Activated naive CD4-positive, alpha-beta T cell treated with anti-CD3 and anti-CD28 coated beads, Interleukin-2, amount 50 U/mL, for 16 hours (primary cell): ENCODE results near the gene ACSM6.

Experiments
- DNase-seq: peaks from one replicate; pipeline ENCODE4 v3.0.0-alpha.2; 2020

ACSM6 gene

GRCh38 chr10:95275726-95276366 is 81.8 kb downstream of the ACSM6 start:
- no peak for DNase-seq

GRCh38 chr10:95276367-95277200 is 82.5 kb downstream of the ACSM6 start:
- DNase-seq: no peak

- no peak for DNase-seq
Measured at GRCh38 chr10:95277201-95277570, 83.1 kb downstream of the ACSM6 start.

GRCh38 chr10:95277614-95278013 is 83.6 kb downstream of the ACSM6 start:
- no peak for DNase-seq
